CD14-positive monocyte (primary cell): ENCODE results near the gene PDE1A. TPM values are rescaled to one million over a fixed set of nuclear protein-coding genes. Genes with fewer than 3 reads are reported as not detected.

Experiments
- DNase-seq, 3 donors: peaks; one replicate each; pipeline ENCODE4 v3.0.0-alpha.2; 2011 to 2022
- H2AFZ ChIP-seq: 2 replicates; pipeline ENCODE4 v1.6.0; 2012; ENCODE audit warnings: mild to moderate bottlenecking, low read depth, low read length, inconsistent platforms; ENCODE audit not compliant: insufficient read depth, poor library complexity, severe bottlenecking
- H3K27ac ChIP-seq, 2 donors: 1 replicate in 1 of 2; 2 replicates in 1 of 2; pipeline ENCODE4 v1.5.1; 2012 to 2013; ENCODE audit warnings: low read length in 2 of 2, control low read depth in 1 of 2, inconsistent platforms in 1 of 2, low read depth in 1 of 2, mild to moderate bottlenecking in 1 of 2
- H3K27me3 ChIP-seq, 2 donors: one replicate each; pipeline versions ENCODE4 v1.6.0 to v1.6.1; 2011 to 2013; ENCODE audit warnings: low read length in 2 of 2; ENCODE audit not compliant: control insufficient read depth in 2 of 2, insufficient read depth in 2 of 2
- H3K36me3 ChIP-seq, 2 donors: replicated peaks in 1 of 2; 1 replicate in 1 of 2; 2 replicates in 1 of 2; pipeline versions ENCODE4 v1.5.1 to v1.6.1; 2012 to 2013; ENCODE audit warnings: low read length in 2 of 2, control low read depth in 1 of 2, inconsistent platforms in 1 of 2, mild to moderate bottlenecking in 1 of 2; ENCODE audit not compliant: insufficient read depth in 2 of 2, control insufficient read depth in 1 of 2
- H3K4me1 ChIP-seq, 2 donors: 1 replicate in 1 of 2; 2 replicates in 1 of 2; pipeline versions ENCODE4 v1.5.1 to v1.6.1; 2012 to 2013; ENCODE audit warnings: low read length in 2 of 2, control low read depth in 1 of 2, inconsistent platforms in 1 of 2, mild to moderate bottlenecking in 1 of 2, moderate library complexity in 1 of 2; ENCODE audit not compliant: insufficient read depth in 2 of 2, control insufficient read depth in 1 of 2
- H3K4me2 ChIP-seq: replicated peaks from 2 replicates; pipeline ENCODE3; 2012; ENCODE audit warnings: low read length, moderate library complexity, mild to moderate bottlenecking; ENCODE audit not compliant: poor library complexity, severe bottlenecking; ENCODE audit errors: extremely low read depth
- H3K4me3 ChIP-seq, 3 experiments: fragments of 200-600 bp in 1 of 3; sonication (generic) in 1 of 3; replicated peaks in 1 of 3; 1 replicate in 2 of 3; 2 replicates in 1 of 3; pipeline ENCODE4 v1.5.1; 2011 to 2013; ENCODE audit warnings: low read length in 3 of 3, mild to moderate bottlenecking in 3 of 3, control low read depth in 2 of 3, low read depth in 2 of 3, inconsistent platforms in 1 of 3, moderate library complexity in 1 of 3
- H3K79me2 ChIP-seq: 2 replicates; pipeline ENCODE4 v1.6.0; 2012; ENCODE audit warnings: mild to moderate bottlenecking, control low read depth, inconsistent platforms, low read length, moderate library complexity; ENCODE audit not compliant: insufficient read depth
- H3K9ac ChIP-seq: 2 replicates; pipeline ENCODE4 v1.6.0; 2017; ENCODE audit warnings: low read length, mild to moderate bottlenecking; ENCODE audit not compliant: insufficient read depth, poor library complexity, severe bottlenecking
- H3K9me3 ChIP-seq, 2 donors: replicated peaks in 1 of 2; 1 replicate in 1 of 2; 2 replicates in 1 of 2; pipeline versions ENCODE4 v1.5.1 to v1.6.1; 2012 to 2013; ENCODE audit warnings: low read length in 2 of 2, control low read depth in 1 of 2; ENCODE audit not compliant: control insufficient read depth in 1 of 2, insufficient read depth in 1 of 2
- H4K20me1 ChIP-seq: 2 replicates; pipeline ENCODE4 v1.6.0; 2012; ENCODE audit warnings: mild to moderate bottlenecking, low read length, control low read depth, moderate library complexity; ENCODE audit not compliant: insufficient read depth
- H3K27ac Mint-ChIP-seq, 7 donors: one replicate each; pipeline ENCODE4 v1.8.0; 2020; ENCODE audit warnings: mild to moderate bottlenecking in 7 of 7, mixed read lengths in 7 of 7, moderate library complexity in 6 of 7, inconsistent platforms in 2 of 7
- H3K27me3 Mint-ChIP-seq, 3 donors: one replicate each; pipeline ENCODE4 v1.8.0; 2021 to 2022; ENCODE audit warnings: low read depth in 3 of 3, mild to moderate bottlenecking in 3 of 3, mixed read lengths in 3 of 3, moderate library complexity in 3 of 3, inconsistent platforms in 1 of 3
- H3K36me3 Mint-ChIP-seq, 2 donors: one replicate each; pipeline ENCODE4 v1.8.0; 2020; ENCODE audit warnings: mixed read lengths in 2 of 2, inconsistent platforms in 1 of 2, mild to moderate bottlenecking in 1 of 2
- H3K4me1 Mint-ChIP-seq: one replicate; pipeline ENCODE4 v1.8.0; 2020; ENCODE audit warnings: mild to moderate bottlenecking, mixed read lengths
- H3K4me3 Mint-ChIP-seq, 2 donors: one replicate each; pipeline ENCODE4 v1.8.0; 2020; ENCODE audit warnings: mild to moderate bottlenecking in 2 of 2, mixed read lengths in 2 of 2, moderate library complexity in 1 of 2
- H3K9me3 Mint-ChIP-seq, 7 donors: one replicate each; pipeline ENCODE4 v1.8.0; 2020 to 2022; ENCODE audit warnings: mixed read lengths in 7 of 7, mild to moderate bottlenecking in 6 of 7, moderate library complexity in 6 of 7, inconsistent platforms in 2 of 7
- CTCF ChIP-seq: fragments of 200-600 bp; IDR thresholded peaks from one replicate; pipeline ENCODE4 v1.8.0; 2022; ENCODE audit warnings: antibody characterized with exemption, mild to moderate bottlenecking
- WGBS: methylation state at CpG from one replicate; pipeline ENCODE4 v1.1.5; 2013; ENCODE audit warnings: missing lambda C conversion rate; ENCODE audit not compliant: insufficient coverage; 5-methylcytosine and 5-hydroxymethylcytosine counted together
- intact Hi-C, 2 donors: fragments of 100-400 bp; cut with micrococcal nuclease; formaldehyde crosslinking; loops; one replicate each; pipeline versions ENCODE4 v1.15.0 to v1.15.1; 2023
- polyA plus RNA-seq, 3 donors: library from polyadenylated mRNA; depleted of rRNA in 1 of 3; unstranded in 2 of 3; stranded (reverse) in 1 of 3; fragments of 300-500 nt in 2 of 3; fragments of >200 nt in 1 of 3; fragmentation: Illumina TruSeq in 2 of 3; gene quantifications; 1 replicate in 2 of 3; 2 replicates in 1 of 3; pipeline ENCODE4 v1.2.3, GENCODE V29; 2012 to 2021

The PDE1A gene
- polyA plus RNA-seq, 3 donors, result not detected

GRCh38 chr2:182372661-182373060, 54.2 kb downstream of the PDE1A start:
- H3K9me3 ChIP-seq, result peaks cover 10 to 16% of the 10 kb centered on the region in 2 donors
- DNase-seq, result no peak
- intact Hi-C loops, result no loop called here
- H3K79me2 ChIP-seq, result no peaks in the 10 kb centered on the region
- no peak overlapping the region for H3K9ac ChIP-seq
- Mint-ChIP-seq H3K27me3 (peaks cover 0 to 1% (median 0%) of the 10 kb centered on the region in 3 donors), H3K4me1 (no peaks in the 10 kb centered on the region), H3K27ac (no peak overlapping the region), H3K4me3 (no peak overlapping the region), H3K36me3 (no peaks in the 10 kb centered on the region), H3K9me3 (peaks cover 3 to 25% (median 10%) of the 10 kb centered on the region in 7 donors)
- H3K4me1 ChIP-seq, result no peaks in the 10 kb centered on the region
- no peak overlapping the region for H2AFZ ChIP-seq
- no peaks in the 10 kb centered on the region for H3K36me3 ChIP-seq
- no peak overlapping the region for H3K4me2 ChIP-seq
- 83% methylated on average over 2 of the region's 2 CpGs for WGBS
- H3K4me3 ChIP-seq, result no peak overlapping the region
- H3K27ac ChIP-seq, result no peak overlapping the region
- no peaks in the 10 kb centered on the region for H4K20me1 ChIP-seq
- no peak for TF ChIP-seq CTCF
- H3K27me3 ChIP-seq, result no peaks in the 10 kb centered on the region

GRCh38 chr2:182368996-182369395, 57.8 kb downstream of the PDE1A start:
- peaks cover 0 to 7% (median 0%) of the 10 kb centered on the region in 7 donors for H3K9me3 Mint-ChIP-seq
- no peaks in the 10 kb centered on the region for H3K36me3 Mint-ChIP-seq
- Histone ChIP-seq H3K9ac (no peak overlapping the region), H3K4me1 (no peaks in the 10 kb centered on the region), H2AFZ (no peak overlapping the region), H3K4me3 (no peak overlapping the region), H3K4me2 (no peak overlapping the region), H3K79me2 (no peaks in the 10 kb centered on the region), H3K27ac (no peak overlapping the region), H3K27me3 (no peaks in the 10 kb centered on the region), H3K9me3 (no peaks in the 10 kb centered on the region), H3K36me3 (no peaks in the 10 kb centered on the region), H4K20me1 (no peaks in the 10 kb centered on the region)
- H3K27me3 Mint-ChIP-seq, result peaks cover 0 to 1% (median 0%) of the 10 kb centered on the region in 3 donors
- 88% methylated on average over 1 of the region's 3 CpGs for WGBS
- no peak for TF ChIP-seq CTCF
- H3K4me3 Mint-ChIP-seq, result no peak overlapping the region
- intact Hi-C loops, result no loop called here
- H3K4me1 Mint-ChIP-seq, result no peaks in the 10 kb centered on the region
- H3K27ac Mint-ChIP-seq, result no peak overlapping the region
- DNase-seq, result no peak
